MCF 10A (cell line): ENCODE data around the gene RNF175. TPM values are rescaled to one million over a fixed set of nuclear protein-coding genes. Genes with fewer than 3 reads are reported as not detected.

ENCODE experiments used
- BruUV-seq: library from RNA; stranded (reverse); fragments of 400-500 nt; replicated peaks from 2 replicates; lab custom pipeline; 2021; lab: Mats Ljungman, UMichigan
- CTCF ChIA-PET: fragments of 300-600 bp; sonication (Branson Sonifier 250); formaldehyde crosslinking; extraction: SDS; loops from one replicate; lab custom pipeline; 2021; ENCODE audit warnings: antibody characterized with exemption, inconsistent platforms; lab: Yijun Ruan, JAX
- POLR2A ChIA-PET: fragments of 300-600, 350-650 bp; sonication (Branson Sonifier 250); formaldehyde crosslinking; extraction: SDS; loops from one replicate; lab custom pipeline; 2020; ENCODE audit warnings: antibody characterized with exemption, inconsistent platforms; lab: Yijun Ruan, JAX
- DNase-seq: peaks from one replicate; pipeline ENCODE4 v3.0.0-alpha.2; 2018; ENCODE audit not compliant: unreplicated experiment
- H3K27ac Mint-ChIP-seq: one replicate; pipeline ENCODE4 v1.8.0; 2022; ENCODE audit warnings: mild to moderate bottlenecking, low read depth, mixed read lengths; ENCODE audit not compliant: unreplicated experiment
- H3K27me3 Mint-ChIP-seq: one replicate; pipeline ENCODE4 v1.8.0; 2022; ENCODE audit warnings: mixed read lengths; ENCODE audit not compliant: insufficient read depth, unreplicated experiment
- H3K36me3 Mint-ChIP-seq: one replicate; pipeline ENCODE4 v1.8.0; 2022; ENCODE audit warnings: mild to moderate bottlenecking, moderate library complexity, mixed read lengths; ENCODE audit not compliant: insufficient read depth, unreplicated experiment
- H3K4me1 Mint-ChIP-seq: one replicate; pipeline ENCODE4 v1.8.0; 2022; ENCODE audit warnings: mixed read lengths; ENCODE audit not compliant: insufficient read depth, unreplicated experiment
- H3K4me3 Mint-ChIP-seq: one replicate; pipeline ENCODE4 v1.8.0; 2022; ENCODE audit warnings: mild to moderate bottlenecking, moderate library complexity, mixed read lengths; ENCODE audit not compliant: unreplicated experiment
- H3K9me3 Mint-ChIP-seq: one replicate; pipeline ENCODE4 v1.8.0; 2022; ENCODE audit warnings: mixed read lengths; ENCODE audit not compliant: unreplicated experiment
- CTCF ChIP-seq: fragments of 200-600 bp; IDR thresholded peaks from one replicate; pipeline ENCODE4 v1.8.0; 2022; ENCODE audit warnings: antibody characterized with exemption, mild to moderate bottlenecking; ENCODE audit not compliant: unreplicated experiment
- intact Hi-C: fragments of 100-400 bp; cut with micrococcal nuclease; formaldehyde crosslinking; loops from 2 replicates; pipeline ENCODE4 v1.14.1; 2022
- total RNA-seq: library from RNA; stranded (reverse); gene quantifications from 2 replicates; pipeline ENCODE4 v1.2.3, GENCODE V29; 2022

The RNF175 gene
- total RNA-seq, 1 experiment from 2014 or later: 0.42 TPM

- Mint-ChIP-seq H3K27ac (no peak overlapping the region), H3K9me3 (peaks cover 7% of the 10 kb centered on the region), H3K27me3 (no peaks in the 10 kb centered on the region), H3K36me3 (no peaks in the 10 kb centered on the region), H3K4me3 (no peak overlapping the region), H3K4me1 (no peaks in the 10 kb centered on the region)
- intact Hi-C loops: no loop called here
- no peak for DNase-seq
- BruUV-seq: no TSS peak
- no peak for TF ChIP-seq CTCF
- CTCF ChIA-PET: interaction anchor here (0.6 to 0.9 kb wide), 3 partner anchors 70 to 749 kb away, joined by 3 read pairs; no protein-coding TSS in a partner anchor
- POLR2A ChIA-PET: interaction anchor here (0.6 kb wide), 1 partner anchor 126 kb away, joined by 3 read pairs; no protein-coding TSS in a partner anchor
These were observed 1.7 kb downstream of the RNF175 start for GRCh38 chr4:153758136-153758535.

GRCh38 chr4:153757407-153757806 lies 2.4 kb downstream of the RNF175 start:
- DNase-seq: no peak

DNA sequence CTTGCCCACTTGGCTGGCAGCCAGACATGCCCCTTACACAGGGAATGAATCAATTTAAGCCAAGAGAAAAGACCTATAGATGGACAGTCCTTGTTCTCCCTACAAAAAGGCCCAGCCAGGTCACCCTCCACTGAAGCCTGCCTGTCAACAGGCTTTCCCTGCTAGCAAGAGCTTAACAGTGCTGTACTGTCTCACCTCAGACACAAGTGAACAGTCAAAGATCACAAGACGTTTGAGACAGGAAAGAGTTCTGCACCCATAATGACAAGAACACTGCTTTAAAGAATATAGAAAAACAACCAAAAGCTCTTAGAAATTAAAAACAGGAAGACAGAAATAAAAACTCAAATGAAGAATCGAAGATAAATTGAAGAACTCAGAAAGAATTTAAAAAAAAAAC lies 4.6 kb downstream of the RNF175 start:
- no TSS peak for BruUV-seq
- intact Hi-C loops: no loop called here
- CTCF ChIA-PET: interaction anchor here (2.3 kb wide), 1 partner anchor 121 kb away, joined by 6 read pairs; no protein-coding TSS in a partner anchor
- POLR2A ChIA-PET: no interaction called here
- Mint-ChIP-seq H3K27ac (no peak overlapping the region), H3K27me3 (no peaks in the 10 kb centered on the region), H3K4me1 (no peaks in the 10 kb centered on the region), H3K9me3 (peaks cover 7% of the 10 kb centered on the region), H3K4me3 (no peak overlapping the region), H3K36me3 (no peaks in the 10 kb centered on the region)
- DNase-seq: no peak
- no peak for TF ChIP-seq CTCF

More at GRCh38 chr4:153757407-153757806, 2.4 kb downstream of the RNF175 start:
- Mint-ChIP-seq H3K27me3 (no peaks in the 10 kb centered on the region), H3K27ac (peak overlapping the region; percentile 71), H3K4me1 (no peaks in the 10 kb centered on the region), H3K4me3 (no peak overlapping the region), H3K36me3 (no peaks in the 10 kb centered on the region), H3K9me3 (peaks cover 7% of the 10 kb centered on the region)
- TF ChIP-seq CTCF: no peak
- no TSS peak for BruUV-seq
- ChIA-PET POLR2A (interaction anchor here (0.6 kb wide), 1 partner anchor 125 kb away, joined by 3 read pairs; no protein-coding TSS in a partner anchor), CTCF (interaction anchor here (0.6 to 2.3 kb wide), 4 partner anchors 99 to 749 kb away, joined by 3 to 6 read pairs (median 3); no protein-coding TSS in a partner anchor)
- intact Hi-C loops: no loop called here

GRCh38 chr4:153750197-153750817 lies 9.5 kb downstream of the RNF175 start:
- POLR2A ChIA-PET: interaction anchor here (0.6 to 1.3 kb wide), 4 partner anchors 95 to 641 kb away, joined by 3 to 4 read pairs (median 4); no protein-coding TSS in a partner anchor
- no TSS peak for BruUV-seq
- Mint-ChIP-seq H3K27me3 (no peaks in the 10 kb centered on the region), H3K27ac (no peak overlapping the region), H3K4me1 (peaks cover 16% of the 10 kb centered on the region), H3K36me3 (no peaks in the 10 kb centered on the region), H3K9me3 (peaks cover 7% of the 10 kb centered on the region), H3K4me3 (no peak overlapping the region)
- CTCF ChIA-PET: interaction anchor here (0.6 to 6.7 kb wide), 50 partner anchors 9 to 615 kb away, joined by 3 to 175 read pairs (median 4); no protein-coding TSS in a partner anchor
- peak; percentile 75 for TF ChIP-seq CTCF
- intact Hi-C loops: loop anchor here (1.0 to 5.0 kb wide), 5 partner anchors 98 to 608 kb away; no protein-coding TSS in a partner anchor
- peak; percentile 97 for DNase-seq
